Thyroid gland (tissue), 4 donors: Measurements from ENCODE around the gene PATJ. TPM values are rescaled to one million over a fixed set of nuclear protein-coding genes. Genes with fewer than 3 reads are reported as not detected.

Source experiments
- DNase-seq, 2 donors: peaks; one replicate each; pipeline ENCODE4 v3.0.0-alpha.2; 2019
- H3K27ac ChIP-seq, 3 donors: fragments of 200-600 bp; sonication (generic); 1 replicate in 2 of 3; 2 replicates in 1 of 3; pipeline ENCODE4 v1.5.1; 2016 to 2019; ENCODE audit warnings: mild to moderate bottlenecking in 1 of 3, moderate library complexity in 1 of 3
- H3K27me3 ChIP-seq: fragments of 200-600 bp; sonication (generic); one replicate; pipeline ENCODE4 v1.5.1; 2019
- H3K36me3 ChIP-seq, 2 donors: fragments of 200-600 bp; sonication (generic); one replicate each; pipeline ENCODE4 v1.5.1; 2016 to 2019
- H3K4me1 ChIP-seq, 2 donors: fragments of 200-600 bp; sonication (generic); one replicate each; pipeline ENCODE4 v1.5.1; 2017 to 2019
- H3K4me3 ChIP-seq, 3 donors: fragments of 200-600 bp; sonication (generic); replicated peaks in 1 of 3; 1 replicate in 2 of 3; 2 replicates in 1 of 3; pipeline ENCODE4 v1.5.1; 2016; ENCODE audit warnings: mild to moderate bottlenecking in 1 of 3
- H3K9me3 ChIP-seq: fragments of 200-600 bp; sonication (generic); one replicate; pipeline ENCODE4 v1.5.1; 2017
- POLR2A ChIP-seq, 2 donors: fragments of 450-650 bp; IDR thresholded peaks; one replicate each; pipeline ENCODE4 v1.6.1; 2017; ENCODE audit warnings: antibody characterized with exemption in 2 of 2, mild to moderate bottlenecking in 2 of 2, moderate library complexity in 1 of 2
- WGBS, 2 donors: methylation state at CpG; one replicate each; pipeline ENCODE4 v1.1.5; 2017; 5-methylcytosine and 5-hydroxymethylcytosine counted together
- intact Hi-C: fragments of 100-400 bp; cut with DNase I; formaldehyde crosslinking; loops from one replicate; pipeline ENCODE4 v1.15.1; 2023
- total RNA-seq, 4 donors: library from RNA; depleted of rRNA; stranded (reverse); fragments of >200 nt; gene quantifications; one replicate each; pipeline ENCODE4 v1.2.3, GENCODE V29; 2016
- TF ChIP-seq, protein P1 (sequence below), 6 experiments: fragments of 200-600 bp in 3 of 6; fragments of 450-650 bp in 3 of 6; sonication (generic) in 3 of 6; IDR thresholded peaks; one replicate each; pipeline ENCODE4 v1.5.1; 2016 to 2019; ENCODE audit warnings: antibody characterized with exemption in 6 of 6, mild to moderate bottlenecking in 2 of 6, inconsistent platforms in 1 of 6, moderate library complexity in 1 of 6

Gene PATJ
- total RNA-seq, 4 donors from 2014 or later = 94.7 to 221 (median 119) TPM

DNA sequence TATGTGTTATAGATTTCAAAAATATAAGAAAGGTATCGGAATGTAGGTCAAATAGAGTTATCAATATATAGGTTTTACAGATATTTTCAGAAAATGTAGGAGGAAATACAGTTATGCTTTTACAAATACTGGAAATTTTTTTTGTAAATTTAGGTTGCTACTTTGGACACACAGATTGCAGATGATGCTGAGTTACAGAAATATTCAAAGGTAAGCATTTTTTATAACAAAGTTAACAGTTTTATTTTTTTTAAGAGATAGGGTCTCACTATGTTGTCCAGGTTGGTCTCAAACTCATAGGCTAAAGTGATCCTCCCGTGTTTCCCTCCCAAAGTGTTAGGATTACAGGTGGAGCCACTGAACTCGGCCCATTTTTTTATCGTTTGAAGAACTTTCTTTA is 66.0 kb downstream of the PATJ start:
- Histone ChIP-seq H3K4me1 (no peaks in the 10 kb centered on the region), H3K27me3 (no peaks in the 10 kb centered on the region), H3K27ac (no peak overlapping the region), H3K9me3 (no peaks in the 10 kb centered on the region), H3K4me3 (no peak overlapping the region), H3K36me3 (peaks cover 0 to 6% of the 10 kb centered on the region in 2 donors)
- TF ChIP-seq, protein P1, sequence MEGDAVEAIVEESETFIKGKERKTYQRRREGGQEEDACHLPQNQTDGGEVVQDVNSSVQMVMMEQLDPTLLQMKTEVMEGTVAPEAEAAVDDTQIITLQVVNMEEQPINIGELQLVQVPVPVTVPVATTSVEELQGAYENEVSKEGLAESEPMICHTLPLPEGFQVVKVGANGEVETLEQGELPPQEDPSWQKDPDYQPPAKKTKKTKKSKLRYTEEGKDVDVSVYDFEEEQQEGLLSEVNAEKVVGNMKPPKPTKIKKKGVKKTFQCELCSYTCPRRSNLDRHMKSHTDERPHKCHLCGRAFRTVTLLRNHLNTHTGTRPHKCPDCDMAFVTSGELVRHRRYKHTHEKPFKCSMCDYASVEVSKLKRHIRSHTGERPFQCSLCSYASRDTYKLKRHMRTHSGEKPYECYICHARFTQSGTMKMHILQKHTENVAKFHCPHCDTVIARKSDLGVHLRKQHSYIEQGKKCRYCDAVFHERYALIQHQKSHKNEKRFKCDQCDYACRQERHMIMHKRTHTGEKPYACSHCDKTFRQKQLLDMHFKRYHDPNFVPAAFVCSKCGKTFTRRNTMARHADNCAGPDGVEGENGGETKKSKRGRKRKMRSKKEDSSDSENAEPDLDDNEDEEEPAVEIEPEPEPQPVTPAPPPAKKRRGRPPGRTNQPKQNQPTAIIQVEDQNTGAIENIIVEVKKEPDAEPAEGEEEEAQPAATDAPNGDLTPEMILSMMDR (IDR thresholded peaks at IDR 0.05) = no peak
- no peak for TF ChIP-seq POLR2A (IDR thresholded peaks at IDR 0.05)
- no peak for DNase-seq
- intact Hi-C loops = no loop called here
- 94 to 95% methylated on average over 4 of the region's 4 CpGs for WGBS, 2 donors

DNA sequence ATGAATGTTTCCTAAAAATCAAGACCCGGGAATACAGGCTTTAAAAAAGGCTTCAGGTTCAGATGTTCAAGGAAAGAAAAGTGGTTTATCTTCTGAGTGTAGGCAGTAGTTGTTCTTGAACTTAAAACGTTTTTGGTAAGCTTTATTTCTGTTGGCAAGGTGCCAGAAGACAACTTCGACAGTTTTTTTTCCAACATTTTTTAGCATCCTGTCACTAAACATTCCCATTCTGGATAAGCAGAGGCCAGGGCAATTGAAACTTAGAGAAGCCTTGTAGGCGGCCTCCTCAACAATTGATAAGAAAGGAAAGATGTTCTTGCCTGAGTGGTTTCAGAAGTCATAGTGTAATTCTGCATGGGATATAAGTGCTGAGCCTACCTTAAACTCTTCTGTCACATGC is 66.7 kb downstream of the PATJ start:
- no peak for TF ChIP-seq POLR2A (IDR thresholded peaks at IDR 0.05)
- TF ChIP-seq, protein P1 (IDR thresholded peaks at IDR 0.05) = no peak
- 53 to 57% methylated on average over 4 of the region's 4 CpGs for WGBS, 2 donors

DNA sequence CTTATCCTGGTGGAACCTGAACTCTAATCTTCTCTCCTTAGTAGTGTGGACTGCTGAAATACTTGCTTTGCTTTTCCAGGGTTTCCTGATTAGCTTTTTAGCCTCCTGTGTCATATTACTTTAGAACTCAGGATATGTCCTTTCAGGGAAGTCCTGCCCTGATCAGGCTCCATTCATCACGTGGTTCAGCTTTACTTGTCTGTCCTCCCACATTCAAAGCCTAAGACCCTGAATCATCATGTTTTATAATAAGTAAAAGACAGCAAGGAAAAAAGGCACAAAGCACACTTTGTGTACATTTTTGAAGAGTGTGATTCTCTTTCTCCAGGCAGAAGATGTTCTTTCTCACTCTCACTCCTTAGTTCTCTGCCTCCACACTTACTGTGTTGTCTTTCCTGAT is 70.6 kb downstream of the PATJ start:
- 78 to 90% methylated on average over 1 of the region's 1 CpG for WGBS, 2 donors
- Histone ChIP-seq H3K27ac (no peak overlapping the region), H3K36me3 (no peaks in the 10 kb centered on the region), H3K27me3 (no peaks in the 10 kb centered on the region), H3K9me3 (no peaks in the 10 kb centered on the region), H3K4me3 (no peak overlapping the region), H3K4me1 (no peaks in the 10 kb centered on the region)
- intact Hi-C loops = no loop called here
- TF ChIP-seq POLR2A (IDR thresholded peaks at IDR 0.05) = no peak
- TF ChIP-seq, protein P1 (IDR thresholded peaks at IDR 0.05) = no peak
- DNase-seq = no peak

More for the DNA sequence above, 66.7 kb downstream of the PATJ start:
- no peak overlapping the region for H3K4me3 ChIP-seq
- no peak overlapping the region for H3K27ac ChIP-seq
- intact Hi-C loops = no loop called here
- no peaks in the 10 kb centered on the region for H3K27me3 ChIP-seq
- H3K9me3 ChIP-seq = no peaks in the 10 kb centered on the region
- H3K4me1 ChIP-seq = no peaks in the 10 kb centered on the region
- H3K36me3 ChIP-seq = peaks cover 0 to 6% of the 10 kb centered on the region in 2 donors
- no peak for DNase-seq

DNA sequence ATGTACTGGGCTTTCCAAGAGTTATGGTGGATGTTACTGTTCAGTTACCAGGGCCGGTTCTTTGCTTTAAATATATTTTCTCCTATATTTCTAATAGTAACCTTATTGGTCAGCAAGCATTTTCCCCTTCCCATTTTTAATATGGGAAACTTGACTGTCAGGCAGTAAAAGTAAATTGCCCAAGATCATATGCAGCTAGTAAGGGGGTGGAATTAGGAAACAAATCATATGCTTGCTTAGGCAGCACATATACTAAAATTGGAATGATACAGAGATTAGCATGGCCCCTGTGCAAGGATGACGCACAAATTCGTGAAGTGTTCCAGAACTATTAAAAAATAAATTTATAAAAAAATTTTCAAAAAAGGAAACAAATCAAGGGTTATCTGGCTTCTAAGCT is 73.9 kb downstream of the PATJ start:
- Histone ChIP-seq H3K4me1 (no peaks in the 10 kb centered on the region), H3K27me3 (no peaks in the 10 kb centered on the region), H3K36me3 (no peaks in the 10 kb centered on the region), H3K4me3 (no peak overlapping the region), H3K27ac (no peak overlapping the region), H3K9me3 (no peaks in the 10 kb centered on the region)
- TF ChIP-seq POLR2A (IDR thresholded peaks at IDR 0.05) = no peak
- TF ChIP-seq, protein P1 (IDR thresholded peaks at IDR 0.05) = no peak
- no peak for DNase-seq
- 94 to 95% methylated on average over 3 of the region's 3 CpGs for WGBS, 2 donors
- intact Hi-C loops = no loop called here

DNA sequence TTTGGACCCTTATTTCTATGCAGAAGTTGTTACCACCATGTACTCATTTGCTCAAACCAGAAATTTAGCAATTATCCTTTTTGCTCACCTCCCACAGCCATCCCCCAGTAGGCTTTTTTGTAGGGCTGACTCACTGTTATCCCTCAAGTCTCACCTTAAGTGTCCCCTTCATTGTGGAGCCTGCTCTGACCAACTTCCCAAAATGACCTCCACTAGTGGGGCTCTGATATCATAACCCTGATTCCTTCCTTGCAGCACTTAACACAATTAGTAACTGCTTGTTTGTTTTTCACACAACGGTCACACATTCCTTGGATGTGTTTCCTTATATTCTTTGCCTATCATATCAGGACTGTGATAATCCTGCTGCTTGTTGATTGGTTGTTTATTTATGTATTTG is 76.7 kb downstream of the PATJ start:
- Histone ChIP-seq H3K36me3 (peaks cover 0 to 5% of the 10 kb centered on the region in 2 donors), H3K4me3 (no peak overlapping the region), H3K27me3 (no peaks in the 10 kb centered on the region)

More for the DNA sequence above, 76.7 kb downstream of the PATJ start:
- Histone ChIP-seq H3K9me3 (no peaks in the 10 kb centered on the region), H3K27ac (no peak overlapping the region), H3K4me1 (no peaks in the 10 kb centered on the region)
- intact Hi-C loops = no loop called here
- WGBS, 2 donors = 85 to 92% methylated on average over 1 of the region's 1 CpG
- no peak for TF ChIP-seq POLR2A (IDR thresholded peaks at IDR 0.05)
- TF ChIP-seq, protein P1 (IDR thresholded peaks at IDR 0.05) = no peak
- no peak for DNase-seq
